OCI-LY1 (cell line): ENCODE measurements around the gene DUSP1.

Experiments used
- H2AFZ ChIP-seq: fragments of 200-600 bp; sonication (generic), shearing (Covaris generic); 2 replicates; pipeline ENCODE4 v1.6.0; 2014; ENCODE audit warnings: antibody characterized with exemption, mild to moderate bottlenecking, low read length
- H3F3A ChIP-seq: fragments of 200-600 bp; sonication (generic), shearing (Covaris generic); 2 replicates; pipeline ENCODE4 v1.6.0; 2014; ENCODE audit warnings: mild to moderate bottlenecking, antibody characterized with exemption, low read length, moderate library complexity; ENCODE audit not compliant: insufficient read depth
- H3K27ac ChIP-seq: fragments of 200-600 bp; sonication (generic); 2 replicates; pipeline ENCODE4 v1.5.1; 2014; ENCODE audit warnings: low read length, mixed run types, mild to moderate bottlenecking, low read depth; ENCODE audit not compliant: poor library complexity, severe bottlenecking
- H3K27me3 ChIP-seq: fragments of 200-600 bp; sonication (generic); 2 replicates; pipeline ENCODE4 v1.6.0; 2014; ENCODE audit warnings: antibody characterized with exemption, mild to moderate bottlenecking, low read length, moderate library complexity; ENCODE audit not compliant: insufficient read depth
- H3K36me3 ChIP-seq: fragments of 200-600 bp; sonication (generic); 2 replicates; pipeline ENCODE4 v1.6.1; 2014; ENCODE audit warnings: mild to moderate bottlenecking, antibody characterized with exemption, low read length, moderate library complexity, mixed read lengths; ENCODE audit not compliant: insufficient read depth
- H3K4me1 ChIP-seq: fragments of 200-600 bp; sonication (generic); 2 replicates; pipeline ENCODE4 v1.5.1; 2014; ENCODE audit warnings: mild to moderate bottlenecking, low read length, moderate library complexity; ENCODE audit not compliant: insufficient read depth, severe bottlenecking
- H3K4me2 ChIP-seq: fragments of 200-600 bp; sonication (generic), shearing (Covaris generic); 2 replicates; pipeline ENCODE4 v1.6.1; 2014; ENCODE audit warnings: low read length
- H3K4me3 ChIP-seq: fragments of 200-600 bp; sonication (generic); 2 replicates; pipeline ENCODE4 v1.5.1; 2014; ENCODE audit warnings: low read length, low read depth, mild to moderate bottlenecking, mixed read lengths; ENCODE audit not compliant: poor library complexity, severe bottlenecking
- H3K79me2 ChIP-seq: fragments of 200-600 bp; shearing (Covaris generic); 2 replicates; pipeline ENCODE4 v1.6.1; 2016; ENCODE audit warnings: mixed run types, low read length, mixed read lengths; ENCODE audit not compliant: insufficient read depth
- H3K9ac ChIP-seq: fragments of 200-600 bp; sonication (generic), shearing (Covaris generic); 2 replicates; pipeline ENCODE4 v1.6.1; 2014; ENCODE audit warnings: mild to moderate bottlenecking, low read length, mixed read lengths
- H3K9me2 ChIP-seq: fragments of 200-600 bp; sonication (generic), shearing (Covaris generic); 2 replicates; pipeline ENCODE4 v1.6.1; 2014; ENCODE audit warnings: low read depth, mild to moderate bottlenecking, low read length, mixed read lengths
- H3K9me3 ChIP-seq: fragments of 200-600 bp; shearing (Covaris generic); 2 replicates; pipeline ENCODE4 v1.6.1; 2014; ENCODE audit warnings: low read length, mixed read lengths
- H4K20me1 ChIP-seq: fragments of 200-600 bp; sonication (generic), shearing (Covaris generic); 2 replicates; pipeline ENCODE4 v1.6.0; 2016; ENCODE audit warnings: mild to moderate bottlenecking, low read length; ENCODE audit not compliant: insufficient read depth
- CTCF ChIP-seq: fragments of 200-600 bp; sonication (generic), shearing (Covaris generic); IDR thresholded peaks from 2 replicates; pipeline ENCODE4 v1.5.1; 2017; ENCODE audit warnings: mild to moderate bottlenecking, antibody characterized with exemption, low read length, moderate library complexity, mixed read lengths
- EZH2 ChIP-seq: fragments of 200-600 bp; sonication (generic), shearing (Covaris generic); IDR thresholded peaks from 2 replicates; pipeline ENCODE4 v1.8.0; 2017; ENCODE audit warnings: borderline replicate concordance, mixed run types, mild to moderate bottlenecking, antibody characterized with exemption, low read length, moderate library complexity, mixed read lengths

The DUSP1 gene

DNA sequence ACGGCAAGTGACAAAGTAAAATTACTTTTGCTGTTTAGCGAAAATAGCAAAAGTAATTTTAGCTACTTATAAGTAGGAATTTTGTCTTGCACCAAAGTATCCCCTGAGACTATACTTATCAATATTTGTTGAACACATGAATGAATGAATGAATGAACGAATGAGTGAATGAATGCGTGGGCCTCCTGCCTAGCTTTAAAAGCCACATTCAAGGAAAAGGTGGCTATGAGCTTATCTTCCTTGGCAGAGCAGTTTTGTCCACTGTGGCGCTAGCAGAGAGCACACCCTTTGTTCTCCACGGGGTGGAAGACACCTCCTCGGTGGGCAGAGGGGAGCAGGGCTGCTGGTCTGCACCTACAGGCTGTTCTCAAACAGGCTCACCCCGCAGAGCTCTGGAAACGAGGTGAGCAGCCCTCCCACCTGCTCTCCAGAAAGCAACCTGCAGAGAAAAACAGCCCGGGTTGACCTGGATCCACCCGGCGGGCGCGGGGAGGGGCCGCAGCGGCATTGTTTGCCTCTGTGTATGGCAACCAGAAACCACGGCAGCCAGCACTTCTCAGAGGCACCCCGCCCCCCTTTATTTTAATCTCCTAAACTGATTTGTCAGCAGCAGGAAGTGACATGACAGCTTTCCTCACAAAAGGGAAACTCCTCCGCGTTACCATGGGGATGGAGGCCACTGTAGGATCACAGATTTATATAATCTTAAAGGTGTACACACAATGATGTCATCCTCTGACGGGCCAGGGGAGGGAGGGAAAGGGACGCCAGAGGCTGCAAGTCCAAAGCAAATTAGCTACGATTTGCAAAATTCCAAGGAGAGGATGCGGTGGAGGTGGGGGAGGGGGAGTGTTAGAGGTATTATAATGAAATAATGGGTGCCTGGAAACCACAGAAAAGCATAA, 5.9 kb downstream of the DUSP1 start:
- TF ChIP-seq EZH2 (no peak), CTCF (no peak)
- H3K27ac ChIP-seq: no peak overlapping the region
- peak overlapping the region; percentile 57 for H3K4me3 ChIP-seq

DNA sequence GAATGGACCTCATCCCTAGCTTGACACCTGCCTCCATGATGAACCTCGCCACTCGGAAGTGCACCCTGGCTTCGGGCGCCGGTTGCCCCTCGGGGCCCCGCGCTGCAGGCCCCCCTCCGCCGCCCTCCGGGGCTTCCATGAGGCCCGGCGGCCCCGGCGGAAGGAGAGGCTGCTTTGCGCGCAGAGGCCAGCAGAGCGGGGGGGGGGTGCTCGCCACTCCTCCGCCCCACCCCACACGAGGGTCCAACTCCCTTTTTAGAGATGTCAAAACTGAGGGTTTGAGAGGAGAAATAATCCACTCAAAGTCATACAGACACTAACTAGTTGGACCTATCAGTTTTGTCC, 7.9 kb downstream of the DUSP1 start:
- Histone ChIP-seq H3K27ac (no peak overlapping the region), H3K27me3 (0 out of 2 replicates have a peak, but pooled peaks cover 5% of the 10 kb centered on the region), H3K9me2 (no peaks in the 10 kb centered on the region), H3K4me1 (peaks cover 11% of the 10 kb centered on the region), H3F3A (no peaks in the 10 kb centered on the region), H3K9ac (no peak overlapping the region), H4K20me1 (no peaks in the 10 kb centered on the region), H3K79me2 (no peaks in the 10 kb centered on the region), H3K4me2 (no peak overlapping the region), H3K36me3 (no peaks in the 10 kb centered on the region; the same call in 1 of the 2 replicates), H3K9me3 (peaks cover 4% of the 10 kb centered on the region; the same call in 1 of the 2 replicates), H3K4me3 (no peak overlapping the region), H2AFZ (no peak overlapping the region)
- TF ChIP-seq CTCF: no peak

More for the DNA sequence above, 5.9 kb downstream of the DUSP1 start:
- H3K9me2 ChIP-seq: no peaks in the 10 kb centered on the region
- H3K9ac ChIP-seq: peak overlapping the region; percentile 46; the same call in 1 of the 2 replicates
- H3K4me1 ChIP-seq: peaks cover 14% of the 10 kb centered on the region
- no peaks in the 10 kb centered on the region; the same call in 1 of the 2 replicates for H3K36me3 ChIP-seq
- H3K79me2 ChIP-seq: no peaks in the 10 kb centered on the region
- peak overlapping the region; percentile 80 for H3K4me2 ChIP-seq
- no peaks in the 10 kb centered on the region for H3K27me3 ChIP-seq
- H3F3A ChIP-seq: no peaks in the 10 kb centered on the region
- peaks cover 2% of the 10 kb centered on the region; the same call in 1 of the 2 replicates for H3K9me3 ChIP-seq
- H2AFZ ChIP-seq: no peak overlapping the region
- no peaks in the 10 kb centered on the region for H4K20me1 ChIP-seq

- Histone ChIP-seq H3K27ac (no peak overlapping the region), H3K9me2 (no peaks in the 10 kb centered on the region), H3K4me3 (no peak overlapping the region), H3K27me3 (0 out of 2 replicates have a peak, but pooled peaks cover 5% of the 10 kb centered on the region), H3K36me3 (no peaks in the 10 kb centered on the region; the same call in 1 of the 2 replicates), H3K79me2 (no peaks in the 10 kb centered on the region), H2AFZ (no peak overlapping the region), H3K9ac (no peak overlapping the region), H3K4me2 (no peak overlapping the region), H4K20me1 (no peaks in the 10 kb centered on the region), H3K9me3 (peaks cover 4% of the 10 kb centered on the region; the same call in 1 of the 2 replicates), H3F3A (no peaks in the 10 kb centered on the region), H3K4me1 (peaks cover 11% of the 10 kb centered on the region)
- TF ChIP-seq EZH2: no peak
- no peak for TF ChIP-seq CTCF
Observed at GRCh38 chr5:172762214-172763119, 8.5 kb downstream of the DUSP1 start.
